ENCODE results near the gene LHX8.

DNA sequence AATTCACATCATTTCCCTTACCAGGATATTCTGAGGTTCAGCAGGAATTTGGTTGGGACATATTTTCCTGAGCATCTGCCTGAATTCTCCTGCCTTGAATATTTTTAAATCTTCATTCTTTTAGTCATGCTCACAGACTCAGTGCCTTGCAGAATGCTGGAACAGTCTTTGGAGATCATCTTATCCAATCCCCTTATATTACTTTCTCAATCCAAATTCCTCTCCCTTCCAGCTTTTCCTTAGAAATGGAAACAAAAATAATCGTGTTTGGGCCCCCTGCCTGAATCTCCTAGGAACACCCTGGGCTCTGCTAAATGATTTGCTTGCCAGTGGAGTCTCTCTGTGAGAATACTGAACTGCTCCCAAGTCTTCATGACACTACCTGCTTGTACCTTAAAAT is 38.4 kb downstream of the LHX8 start:
- TF ChIP-seq, protein P1, sequence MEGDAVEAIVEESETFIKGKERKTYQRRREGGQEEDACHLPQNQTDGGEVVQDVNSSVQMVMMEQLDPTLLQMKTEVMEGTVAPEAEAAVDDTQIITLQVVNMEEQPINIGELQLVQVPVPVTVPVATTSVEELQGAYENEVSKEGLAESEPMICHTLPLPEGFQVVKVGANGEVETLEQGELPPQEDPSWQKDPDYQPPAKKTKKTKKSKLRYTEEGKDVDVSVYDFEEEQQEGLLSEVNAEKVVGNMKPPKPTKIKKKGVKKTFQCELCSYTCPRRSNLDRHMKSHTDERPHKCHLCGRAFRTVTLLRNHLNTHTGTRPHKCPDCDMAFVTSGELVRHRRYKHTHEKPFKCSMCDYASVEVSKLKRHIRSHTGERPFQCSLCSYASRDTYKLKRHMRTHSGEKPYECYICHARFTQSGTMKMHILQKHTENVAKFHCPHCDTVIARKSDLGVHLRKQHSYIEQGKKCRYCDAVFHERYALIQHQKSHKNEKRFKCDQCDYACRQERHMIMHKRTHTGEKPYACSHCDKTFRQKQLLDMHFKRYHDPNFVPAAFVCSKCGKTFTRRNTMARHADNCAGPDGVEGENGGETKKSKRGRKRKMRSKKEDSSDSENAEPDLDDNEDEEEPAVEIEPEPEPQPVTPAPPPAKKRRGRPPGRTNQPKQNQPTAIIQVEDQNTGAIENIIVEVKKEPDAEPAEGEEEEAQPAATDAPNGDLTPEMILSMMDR (IDR thresholded peaks at IDR 0.05 in 8 of 11, conservative IDR thresholded peaks at IDR 0.05 in 3 of 11): no peak
- TF ChIP-seq POLR2A (IDR thresholded peaks at IDR 0.05) (no peak), POLR2AphosphoS5 (IDR thresholded peaks at IDR 0.05) (no peak)

Data from spleen (tissue), 7 donors.